Ishikawa (cell line): ENCODE measurements around the gene CDH23.

Source experiments
- CREB1 ChIP-seq: IDR thresholded peaks from 2 replicates; pipeline ENCODE4 v1.6.1; 2012; ENCODE audit warnings: low read depth
- EGR1 ChIP-seq: IDR thresholded peaks from 2 replicates; pipeline ENCODE4 v1.6.1; 2012
- EP300 ChIP-seq: IDR thresholded peaks from 2 replicates; pipeline ENCODE4 v1.6.1; 2012; ENCODE audit warnings: borderline replicate concordance
- FOXM1 ChIP-seq: IDR thresholded peaks from 2 replicates; pipeline ENCODE4 v1.6.1; 2012; ENCODE audit warnings: low read depth, borderline replicate concordance
- MAX ChIP-seq: IDR thresholded peaks from 2 replicates; pipeline ENCODE4 v1.6.1; 2012
- RAD21 ChIP-seq: IDR thresholded peaks from 2 replicates; pipeline ENCODE4 v1.6.1; 2012; ENCODE audit warnings: low read depth
- REST ChIP-seq: IDR thresholded peaks from 2 replicates; pipeline ENCODE4 v1.6.1; 2012; ENCODE audit warnings: low read depth, mild to moderate bottlenecking
- TEAD4 ChIP-seq: IDR thresholded peaks from 2 replicates; pipeline ENCODE4 v1.6.1; 2012
- ZBTB7A ChIP-seq: IDR thresholded peaks from 2 replicates; pipeline ENCODE4 v1.6.1; 2012; ENCODE audit warnings: low read depth

- peak; percentile 49; the same call in 1 of the 2 replicates for TF ChIP-seq EGR1
- peak; percentile 36; the same call in 1 of the 2 replicates for TF ChIP-seq MAX
- no peak; the same call in 1 of the 2 replicates for TF ChIP-seq TEAD4
- no peak for TF ChIP-seq EP300
- no peak for TF ChIP-seq CREB1
- TF ChIP-seq REST: no peak
- no peak for TF ChIP-seq FOXM1
- no peak for TF ChIP-seq RAD21
- no peak for TF ChIP-seq ZBTB7A
Observed at GRCh38 chr10:71666639-71667386, 270.1 kb downstream of the CDH23 start.
